AML-193 (cell line): ENCODE measurements around the gene XIAP.

ENCODE experiments used
- DNase-seq, 2 experiments: peaks; one replicate each; lab custom pipeline; 2025; lab: John Stamatoyannopoulos, UW

The XIAP gene

DNA sequence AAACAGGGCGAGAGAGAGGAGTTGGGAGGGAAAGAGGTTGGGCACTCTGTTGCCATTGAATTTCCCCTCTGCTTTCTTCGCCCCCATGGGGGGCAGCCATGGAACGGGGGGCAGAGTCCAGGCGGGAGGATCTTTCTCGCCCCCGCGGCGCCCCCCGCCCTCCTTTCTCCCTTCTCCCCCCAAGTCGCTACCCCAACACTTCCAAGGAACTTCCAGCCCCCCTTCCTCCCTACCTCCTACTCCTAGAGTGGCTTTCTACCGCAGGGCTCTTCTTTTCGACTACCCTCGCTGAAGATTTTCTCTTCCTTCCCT is 101.1 kb downstream of the XIAP start:
- DNase-seq: no peak

DNA sequence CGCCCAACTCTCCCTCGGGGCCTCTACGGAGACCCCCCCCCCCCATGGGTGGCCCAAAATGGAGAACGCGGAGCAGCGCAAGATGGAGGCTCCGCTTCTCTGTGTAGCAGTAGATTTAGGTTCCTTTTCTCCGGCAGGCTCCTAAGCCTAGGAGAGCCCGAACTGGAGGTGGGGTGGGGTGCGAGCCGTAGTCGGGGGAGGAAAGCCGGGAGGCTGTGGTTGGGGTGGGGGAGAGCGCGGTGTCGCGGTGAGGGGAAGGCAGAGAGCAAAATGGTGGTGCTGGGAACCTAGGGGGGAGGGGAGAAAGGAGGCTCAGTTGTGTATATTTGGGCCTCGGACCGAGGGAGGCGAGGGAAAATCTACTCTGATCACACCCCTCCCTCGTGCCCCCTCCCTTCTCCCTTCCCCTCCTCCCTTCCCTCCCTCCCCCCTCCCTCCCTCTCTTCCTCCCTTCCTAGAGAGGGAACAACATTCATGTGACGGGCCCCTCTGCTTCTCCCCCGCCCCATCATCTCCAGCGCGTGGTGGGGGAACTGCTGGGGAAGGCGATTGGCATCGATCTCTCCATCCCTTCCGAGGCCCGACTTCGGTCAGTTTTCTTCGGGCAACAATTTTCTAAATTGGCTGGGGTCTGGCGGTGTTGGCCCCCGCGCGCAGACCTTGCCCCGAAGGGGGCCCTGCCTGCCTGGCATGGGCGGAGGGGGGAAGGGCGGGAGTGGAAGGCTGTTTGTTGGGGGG is 101.6 kb downstream of the XIAP start, which contains the start of gene STAG2:
Gene STAG2, plus strand, starts transcription at position 439 of the 738 bp plus-strand sequence. CDS start 60,922 bp downstream, outside the sequence.
- DNase-seq: peak; percentile 41 to 63

DNA sequence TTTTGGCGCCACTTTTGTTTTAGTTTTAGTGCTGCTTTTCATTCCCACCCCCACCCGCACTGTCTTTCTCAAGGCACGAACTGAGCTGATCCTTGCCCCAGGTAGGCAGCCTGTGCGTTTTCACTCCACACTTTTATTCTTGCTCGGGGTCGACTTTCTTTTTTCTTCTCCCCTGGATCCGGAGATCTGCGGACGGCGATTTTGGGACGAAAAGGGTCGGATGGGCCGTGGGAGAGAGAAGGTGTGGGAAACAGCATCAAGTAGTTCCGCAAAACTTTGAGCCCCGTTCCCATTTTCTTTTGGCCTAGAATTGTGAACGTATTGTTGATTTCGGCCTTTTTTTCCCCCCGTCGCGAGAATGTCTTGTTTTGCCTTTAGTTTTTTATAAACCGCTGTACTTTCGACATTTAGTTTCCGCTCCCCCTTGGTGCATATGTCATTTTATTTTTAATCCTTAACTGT is 102.2 kb downstream of the XIAP start:
- peak in 1 of 2 experiments; percentile 6 for DNase-seq

DNA sequence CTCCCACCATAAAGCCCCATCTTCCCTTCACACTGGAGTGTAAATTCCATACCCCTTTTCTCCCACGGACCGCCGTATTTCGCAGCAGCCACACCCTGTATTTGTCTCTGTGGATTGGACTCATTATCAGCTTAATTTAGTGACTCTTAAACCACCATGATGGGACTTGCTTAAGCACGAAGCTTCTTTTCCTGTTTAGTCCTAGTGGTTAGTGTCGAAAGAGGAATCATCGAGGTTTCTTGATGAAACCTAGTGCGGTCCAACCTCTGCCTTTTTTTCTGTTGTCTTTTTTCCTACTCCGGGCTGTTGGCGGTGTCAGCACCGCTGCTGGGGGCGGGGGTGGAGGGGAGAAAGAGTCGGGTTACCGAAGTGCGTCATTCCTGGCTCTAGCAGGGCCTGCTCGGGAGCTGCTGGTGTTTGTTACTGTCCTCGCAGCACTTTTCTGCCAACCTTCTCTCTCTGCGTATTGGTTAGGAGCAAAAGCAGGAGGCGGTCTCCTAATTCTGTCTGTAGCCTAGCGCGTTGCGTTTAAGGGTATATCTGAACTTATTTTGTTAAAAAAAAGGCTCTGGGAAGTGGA is 103.0 kb downstream of the XIAP start:
- DNase-seq: peak; percentile 75 to 77
